GM10266 (cell line): ENCODE measurements around the gene PSMD12.
"Not testable (repeated sequence)": the region's sequence is repeated elsewhere in the genome, so short reads cannot be mapped to it uniquely, and the experiment has no call there.

Source experiments
- DNase-seq: peaks from one replicate; pipeline ENCODE4 v3.0.0; 2012; ENCODE audit errors: extremely low spot score
- TF ChIP-seq, protein P1 (sequence below): IDR thresholded peaks from 2 replicates; pipeline ENCODE4 v1.5.1; 2012; ENCODE audit warnings: mild to moderate bottlenecking, low read depth; ENCODE audit not compliant: control insufficient read depth, insufficient read depth; ENCODE audit errors: missing control alignments

Gene PSMD12

DNA sequence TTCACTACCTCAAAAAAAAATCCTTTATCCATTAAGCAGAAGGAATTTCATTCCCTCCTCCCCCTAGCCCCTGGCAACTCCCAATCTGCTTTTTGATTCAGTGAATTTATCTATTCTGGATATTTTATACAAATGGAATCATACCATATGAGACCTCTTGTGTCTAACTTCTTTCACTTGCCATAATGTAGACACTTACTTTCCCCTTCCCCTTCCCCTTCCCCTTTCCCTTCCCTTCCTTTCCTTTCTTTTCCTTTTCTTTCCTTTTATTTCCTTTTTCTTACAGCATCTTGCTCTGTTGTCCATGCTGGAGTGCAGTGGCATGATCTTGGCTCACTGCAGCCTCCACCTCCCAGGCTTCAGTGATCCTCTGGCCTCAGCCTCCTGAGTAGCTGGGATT lies 50.5 kb downstream of the PSMD12 start:
- TF ChIP-seq, protein P1, sequence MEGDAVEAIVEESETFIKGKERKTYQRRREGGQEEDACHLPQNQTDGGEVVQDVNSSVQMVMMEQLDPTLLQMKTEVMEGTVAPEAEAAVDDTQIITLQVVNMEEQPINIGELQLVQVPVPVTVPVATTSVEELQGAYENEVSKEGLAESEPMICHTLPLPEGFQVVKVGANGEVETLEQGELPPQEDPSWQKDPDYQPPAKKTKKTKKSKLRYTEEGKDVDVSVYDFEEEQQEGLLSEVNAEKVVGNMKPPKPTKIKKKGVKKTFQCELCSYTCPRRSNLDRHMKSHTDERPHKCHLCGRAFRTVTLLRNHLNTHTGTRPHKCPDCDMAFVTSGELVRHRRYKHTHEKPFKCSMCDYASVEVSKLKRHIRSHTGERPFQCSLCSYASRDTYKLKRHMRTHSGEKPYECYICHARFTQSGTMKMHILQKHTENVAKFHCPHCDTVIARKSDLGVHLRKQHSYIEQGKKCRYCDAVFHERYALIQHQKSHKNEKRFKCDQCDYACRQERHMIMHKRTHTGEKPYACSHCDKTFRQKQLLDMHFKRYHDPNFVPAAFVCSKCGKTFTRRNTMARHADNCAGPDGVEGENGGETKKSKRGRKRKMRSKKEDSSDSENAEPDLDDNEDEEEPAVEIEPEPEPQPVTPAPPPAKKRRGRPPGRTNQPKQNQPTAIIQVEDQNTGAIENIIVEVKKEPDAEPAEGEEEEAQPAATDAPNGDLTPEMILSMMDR, result no peak
- DNase-seq, result no peak

DNA sequence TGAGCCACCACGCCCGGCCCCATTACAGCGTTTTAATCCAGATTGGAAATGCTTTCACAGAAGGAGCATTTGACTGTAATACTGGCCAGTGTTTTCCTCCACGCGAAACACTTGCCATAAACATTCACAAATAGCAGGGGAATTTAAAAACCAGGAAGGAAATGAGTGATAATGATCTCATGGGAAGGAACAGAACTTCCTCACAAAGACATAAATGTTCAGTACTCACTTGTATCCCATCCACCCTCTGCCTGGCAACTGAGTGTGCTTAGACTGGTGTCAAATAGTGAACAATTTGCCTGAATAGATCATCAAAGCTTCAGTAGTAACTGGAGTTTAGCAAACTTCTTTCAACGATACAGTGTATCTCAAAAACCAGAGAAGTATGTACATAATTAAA lies 54.1 kb downstream of the PSMD12 start:
- DNase-seq, result no peak
- TF ChIP-seq, protein P1, result no peak

DNA sequence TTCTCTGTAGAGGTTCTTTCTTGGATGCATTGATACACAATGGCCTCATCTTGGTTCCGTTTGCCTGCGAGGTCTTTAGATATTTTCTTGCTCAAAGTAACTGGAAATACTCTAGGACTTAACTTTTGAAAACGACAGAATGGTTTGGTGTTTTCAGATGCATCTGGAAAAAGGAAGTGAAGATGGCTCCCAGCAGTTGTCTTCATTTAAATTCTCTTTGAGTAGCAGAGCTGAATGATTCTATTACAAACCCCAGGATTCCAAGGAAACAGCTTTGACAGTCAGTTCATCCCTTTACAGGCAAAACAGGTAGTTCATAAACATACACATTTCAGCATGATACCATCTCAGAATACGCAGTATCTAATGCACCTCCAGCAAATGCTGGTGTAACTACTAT lies 54.8 kb downstream of the PSMD12 start:
- TF ChIP-seq, protein P1, result no peak
- DNase-seq, result no peak

DNA sequence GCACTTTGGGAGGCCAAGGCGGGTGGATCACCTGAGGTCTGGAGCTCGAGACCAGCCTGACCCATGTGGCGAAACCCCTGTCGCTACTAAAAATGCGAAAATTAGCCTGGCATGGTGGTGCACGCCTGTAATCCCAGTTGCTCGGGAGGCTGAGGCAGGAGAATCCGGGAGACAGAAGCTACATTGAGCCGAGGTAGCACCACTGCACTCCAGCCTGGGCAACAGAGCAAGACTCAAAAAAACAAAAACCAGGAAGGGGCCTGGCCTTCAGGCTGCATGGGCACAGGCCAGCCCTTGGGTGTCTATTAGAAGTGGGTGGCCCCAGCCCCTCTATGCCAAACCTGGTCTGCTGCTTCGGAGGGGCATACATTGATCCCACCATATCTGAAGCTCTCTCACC lies 56.0 kb downstream of the PSMD12 start:
- TF ChIP-seq, protein P1, result no peak
- DNase-seq, result no peak

DNA sequence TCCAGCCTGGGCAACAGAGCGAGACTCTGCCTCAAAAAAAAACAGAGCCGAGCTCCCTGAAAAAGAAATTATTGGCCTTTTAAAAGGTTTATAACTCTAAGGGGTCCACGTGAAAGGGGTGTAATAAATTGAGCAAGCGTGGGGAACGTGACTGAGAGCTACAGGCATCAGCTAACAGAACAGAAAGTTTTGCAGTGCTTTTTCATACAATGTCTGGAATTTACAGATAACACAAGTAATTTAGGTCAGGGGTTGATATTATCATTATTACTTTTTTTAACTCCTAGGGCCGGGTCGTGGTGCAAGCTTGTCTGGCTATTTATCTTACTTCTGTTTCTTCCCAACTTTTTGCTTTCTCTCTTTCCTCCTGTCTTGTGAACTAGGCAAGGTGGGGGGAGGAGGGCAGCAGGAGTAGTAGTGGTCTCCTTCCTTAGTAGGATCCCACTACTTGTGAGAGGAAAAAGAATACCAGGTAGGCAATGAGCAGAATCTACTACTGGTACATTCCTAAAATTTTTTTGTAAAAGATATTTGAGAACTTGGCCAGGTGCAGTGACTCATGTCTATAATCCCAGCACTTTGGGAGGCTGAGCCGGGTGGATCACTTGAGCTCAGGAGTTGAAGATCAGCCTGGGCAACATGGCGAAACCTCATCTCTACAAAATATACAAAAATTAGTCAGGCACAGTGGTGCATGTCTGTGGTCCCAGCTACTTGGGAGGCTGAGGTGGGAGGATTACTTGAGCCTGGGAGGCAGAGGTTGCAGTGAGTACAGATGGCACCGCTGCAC lies 60.7 kb downstream of the PSMD12 start:
- DNase-seq, result not testable (repeated sequence)

DNA sequence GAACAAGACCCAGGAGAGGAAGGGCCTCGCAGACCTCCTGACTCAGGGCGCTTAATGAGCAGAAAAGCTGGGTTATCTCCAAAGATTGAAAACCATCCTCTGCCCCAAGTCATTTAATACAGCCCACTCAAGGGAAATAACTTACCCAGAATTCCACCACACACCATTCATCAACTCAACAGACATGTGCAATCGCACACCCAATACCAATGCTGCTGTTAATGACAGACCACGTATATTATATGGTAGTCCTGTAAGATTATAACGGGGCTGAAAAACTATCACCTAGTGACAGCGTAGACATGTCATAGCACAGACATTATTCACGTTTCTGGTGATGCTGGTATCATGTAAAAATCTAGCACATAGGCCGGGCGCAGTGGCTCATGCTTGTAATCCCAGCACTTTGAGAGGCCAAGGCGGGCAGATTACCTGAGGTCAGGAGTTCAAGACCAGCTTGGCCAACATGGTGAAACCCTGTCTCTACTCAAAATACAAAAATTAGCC lies 68.9 kb downstream of the PSMD12 start:
- DNase-seq, result no peak
- TF ChIP-seq, protein P1, result no peak

DNA sequence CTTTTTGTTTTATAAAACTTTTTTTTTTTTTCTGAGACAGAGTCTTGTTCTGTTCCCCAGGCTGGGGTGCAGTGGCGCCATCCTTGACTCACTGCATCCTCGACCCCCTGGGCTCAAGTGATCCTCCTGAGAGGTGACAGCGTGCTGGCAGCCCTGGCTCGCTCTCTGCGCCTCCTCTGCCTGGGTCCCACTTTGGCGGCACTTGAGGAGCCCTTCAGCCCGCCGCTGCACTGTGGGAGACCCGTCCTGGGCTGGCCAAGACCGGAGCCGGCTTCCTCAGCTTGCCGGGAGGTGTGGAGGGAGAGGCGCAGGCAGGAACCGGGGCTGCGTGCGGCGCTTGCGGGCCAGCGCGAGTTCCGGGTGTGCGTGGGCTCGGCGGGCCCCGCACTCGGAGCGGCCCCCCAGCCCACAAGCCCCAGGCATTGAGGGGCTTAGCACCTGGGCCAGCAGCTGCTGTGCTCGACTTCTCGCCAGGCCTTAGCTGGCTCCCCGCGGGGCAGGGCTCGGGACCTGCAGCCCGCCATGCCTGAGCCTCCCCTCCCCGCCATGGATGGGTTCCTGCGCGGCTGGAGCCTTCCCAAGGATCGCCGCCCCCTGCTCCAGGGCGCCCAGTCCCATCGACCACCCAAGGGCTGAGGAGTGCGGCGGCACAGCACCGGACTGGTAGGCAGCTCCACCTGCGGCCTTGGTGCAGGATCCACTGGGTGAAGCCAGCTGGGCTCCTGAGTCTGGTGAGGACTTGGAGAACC lies 71.8 kb downstream of the PSMD12 start:
- DNase-seq, result no peak
- TF ChIP-seq, protein P1, result no peak
